Measurements from ENCODE around the gene NOTUM. TPM values are rescaled to one million over a fixed set of nuclear protein-coding genes. Genes with fewer than 3 reads are reported as not detected.
A peak's percentile ranks its signal among the peaks of the same experiment; 100 is the strongest.

Gene NOTUM
- total and polyA plus RNA-seq, 4 experiments from 2014 or later = not detected

- intact Hi-C loops (cut with micrococcal nuclease) = no loop called here
- Histone ChIP-seq H3K9me3 (ENCODE audit: control insufficient read depth in 1 of 2, low read length in 2 of 2) (no peaks in the 10 kb centered on the region), H3K27me3 (ENCODE audit: insufficient read depth, low read length) (peaks cover 4% of the 10 kb centered on the region), H3K27ac (ENCODE audit: low read depth, low read length) (no peak overlapping the region), H3K4me1 (ENCODE audit: insufficient read depth, low read length) (peaks cover 7% of the 10 kb centered on the region), H3K36me3 (ENCODE audit: insufficient read depth, low read length) (peaks cover 16% of the 10 kb centered on the region), H3K4me3 (ENCODE audit: low read length in 2 of 2) (no peak overlapping the region)
- no peaks in the 10 kb centered on the region for H3K9me3 Mint-ChIP-seq
- peaks cover 14 to 15% of the 10 kb centered on the region in 2 donors for H3K36me3 Mint-ChIP-seq
- DNase-seq = peak in 1 of 5 donors; percentile 5
- ChIA-PET POLR2A (ENCODE audit: partially characterized antibody) (no interaction called here), CTCF (ENCODE audit: partially characterized antibody) (interaction anchor here (0.8 kb wide), 1 partner anchor 11 kb away, joined by 4 read pairs; no protein-coding TSS in a partner anchor)
- H3K27ac Mint-ChIP-seq = no peak overlapping the region
- H3K27me3 Mint-ChIP-seq = peaks cover 6% of the 10 kb centered on the region in 2 donors
- peaks cover 2 to 10% (median 7%) of the 10 kb centered on the region in 4 donors for H3K4me1 Mint-ChIP-seq
- no peak overlapping the region for H3K4me3 Mint-ChIP-seq
Observed at GRCh38 chr17:81903896-81904599, 56.9 kb downstream of the NOTUM start.

- H3K4me1 ChIP-seq (ENCODE audit: insufficient read depth, low read length) = peaks cover 7% of the 10 kb centered on the region
- peaks cover 2 to 10% (median 7%) of the 10 kb centered on the region in 4 donors for H3K4me1 Mint-ChIP-seq
- no peaks in the 10 kb centered on the region for H3K9me3 ChIP-seq (ENCODE audit: control insufficient read depth in 1 of 2, low read length in 2 of 2)
- H3K27me3 ChIP-seq (ENCODE audit: insufficient read depth, low read length) = peaks cover 4% of the 10 kb centered on the region
- peak overlapping the region in 1 of 8 donors; percentile 15 for H3K4me3 Mint-ChIP-seq
- no peaks in the 10 kb centered on the region for H3K9me3 Mint-ChIP-seq
- peaks cover 14 to 15% of the 10 kb centered on the region in 2 donors for H3K36me3 Mint-ChIP-seq
- intact Hi-C loops (cut with micrococcal nuclease) = no loop called here
- H3K27me3 Mint-ChIP-seq = peaks cover 6% of the 10 kb centered on the region in 2 donors
- peak in 1 of 5 donors; percentile 18 for DNase-seq
- H3K36me3 ChIP-seq (ENCODE audit: insufficient read depth, low read length) = peaks cover 16% of the 10 kb centered on the region
- H3K4me3 ChIP-seq (ENCODE audit: low read length in 2 of 2) = no peak overlapping the region
- H3K27ac ChIP-seq (ENCODE audit: low read depth, low read length) = no peak overlapping the region
- ChIA-PET POLR2A (ENCODE audit: partially characterized antibody) (no interaction called here), CTCF (ENCODE audit: partially characterized antibody) (interaction anchor here (0.8 kb wide), 1 partner anchor 11 kb away, joined by 4 read pairs; no protein-coding TSS in a partner anchor)
- H3K27ac Mint-ChIP-seq = no peak overlapping the region
Observed at GRCh38 chr17:81903415-81903831, 57.6 kb downstream of the NOTUM start.

- H3K4me3 ChIP-seq (ENCODE audit: low read length in 2 of 2) = no peak overlapping the region
- H3K27me3 ChIP-seq (ENCODE audit: insufficient read depth, low read length) = peaks cover 4% of the 10 kb centered on the region
- Mint-ChIP-seq H3K9me3 (no peaks in the 10 kb centered on the region), H3K4me1 (peaks cover 2 to 10% (median 7%) of the 10 kb centered on the region in 4 donors), H3K27me3 (peaks cover 6% of the 10 kb centered on the region in 2 donors), H3K36me3 (peaks cover 17 to 20% of the 10 kb centered on the region in 2 donors), H3K4me3 (no peak overlapping the region), H3K27ac (no peak overlapping the region)
- peak in 1 of 5 donors; percentile 29 for DNase-seq
- no peaks in the 10 kb centered on the region for H3K9me3 ChIP-seq (ENCODE audit: control insufficient read depth in 1 of 2, low read length in 2 of 2)
- H3K4me1 ChIP-seq (ENCODE audit: insufficient read depth, low read length) = peaks cover 7% of the 10 kb centered on the region
- peaks cover 22% of the 10 kb centered on the region for H3K36me3 ChIP-seq (ENCODE audit: insufficient read depth, low read length)
- ChIA-PET CTCF (ENCODE audit: partially characterized antibody) (no interaction called here), POLR2A (ENCODE audit: partially characterized antibody) (no interaction called here)
- intact Hi-C loops (cut with micrococcal nuclease) = no loop called here
- H3K27ac ChIP-seq (ENCODE audit: low read depth, low read length) = no peak overlapping the region
Observed at GRCh38 chr17:81902653-81903414, 58.2 kb downstream of the NOTUM start.

Other genes with a start within 250 kb of the NOTUM start
- gene SLC25A10, start 248.9 kb downstream of the NOTUM start, total RNA-seq = 1 to 10 TPM; 4.0 to 5.0 TPM
- 1 to 10 TPM; 3.2 to 5.2 TPM for gene SLC25A10, start 248.9 kb downstream of the NOTUM start, polyA plus RNA-seq
- not detected for gene GCGR, start 157.0 kb downstream of the NOTUM start, total RNA-seq
- gene GCGR, start 157.0 kb downstream of the NOTUM start, polyA plus RNA-seq = not detected
- 10 to 100 TPM; 65.8 to 71.0 TPM for gene MCRIP1, start 127.9 kb downstream of the NOTUM start, total RNA-seq
- 10 to 100 TPM; 66.7 to 87.2 TPM for gene MCRIP1, start 127.9 kb downstream of the NOTUM start, polyA plus RNA-seq
- not detected for gene PPP1R27, start 126.1 kb downstream of the NOTUM start, total RNA-seq
- under 1 TPM in 1 of 2 donors, not detected in 1; 0.18 TPM for gene PPP1R27, start 126.1 kb downstream of the NOTUM start, polyA plus RNA-seq
- 100 to 1,000 TPM; 392 to 409 TPM for gene P4HB, start 100.7 kb downstream of the NOTUM start, total RNA-seq
- 100 to 1,000 TPM; 272 to 339 TPM for gene P4HB, start 100.7 kb downstream of the NOTUM start, polyA plus RNA-seq
- 100 to 1,000 TPM; 380 to 382 TPM for gene ARHGDIA, start 89.8 kb downstream of the NOTUM start, total RNA-seq
- gene ARHGDIA, start 89.8 kb downstream of the NOTUM start, polyA plus RNA-seq = 100 to 1,000 TPM in 1 of 2 donors, 10 to 100 TPM in 1; 84.8 to 205 TPM
- 10 to 100 TPM; 47.2 to 47.7 TPM for gene ALYREF, start 69.6 kb downstream of the NOTUM start, total RNA-seq
- gene ALYREF, start 69.6 kb downstream of the NOTUM start, polyA plus RNA-seq = 10 to 100 TPM; 23.3 to 50.8 TPM
- gene ANAPC11, start 69.5 kb downstream of the NOTUM start, total RNA-seq = 10 to 100 TPM; 53.8 to 57.0 TPM
- 100 to 1,000 TPM; 262 to 267 TPM for gene ANAPC11, start 69.5 kb downstream of the NOTUM start, polyA plus RNA-seq
- gene NPB, start 58.9 kb downstream of the NOTUM start, total RNA-seq = under 1 TPM; 0.61 to 0.79 TPM
- gene NPB, start 58.9 kb downstream of the NOTUM start, polyA plus RNA-seq = not detected
- 10 to 100 TPM; 43.5 to 48.3 TPM for gene PCYT2, start 49.8 kb downstream of the NOTUM start, total RNA-seq
- gene PCYT2, start 49.8 kb downstream of the NOTUM start, polyA plus RNA-seq = 10 to 100 TPM; 27.8 to 30.3 TPM
- gene SIRT7, start 43.0 kb downstream of the NOTUM start, total RNA-seq = 10 to 100 TPM; 87.8 to 91.9 TPM
- 10 to 100 TPM; 31.5 to 45.0 TPM for gene SIRT7, start 43.0 kb downstream of the NOTUM start, polyA plus RNA-seq
- 10 to 100 TPM; 16.0 to 16.3 TPM for gene MAFG, start 33.5 kb downstream of the NOTUM start, total RNA-seq
- 1 to 10 TPM; 2.1 to 3.5 TPM for gene MAFG, start 33.5 kb downstream of the NOTUM start, polyA plus RNA-seq
- 1 to 10 TPM in 1 of 2 experiments, under 1 TPM in 1; 0.64 to 1.1 TPM for gene PYCR1, start 23.9 kb downstream of the NOTUM start, total RNA-seq
- gene PYCR1, start 23.9 kb downstream of the NOTUM start, polyA plus RNA-seq = 1 to 10 TPM in 1 of 2 donors, under 1 TPM in 1; 0.54 to 3.1 TPM
- gene MYADML2, start 14.0 kb downstream of the NOTUM start, total RNA-seq = not detected
- gene MYADML2, start 14.0 kb downstream of the NOTUM start, polyA plus RNA-seq = not detected
- 10 to 100 TPM; 40.4 to 40.6 TPM for gene ASPSCR1, start 16.4 kb upstream of the NOTUM start, total RNA-seq
- 10 to 100 TPM; 25.1 to 36.7 TPM for gene ASPSCR1, start 16.4 kb upstream of the NOTUM start, polyA plus RNA-seq
- gene CENPX, start 61.7 kb upstream of the NOTUM start, total RNA-seq = 10 to 100 TPM; 33.4 to 35.4 TPM
- gene CENPX, start 61.7 kb upstream of the NOTUM start, polyA plus RNA-seq = 10 to 100 TPM; 37.9 to 70.8 TPM
- 10 to 100 TPM; 18.0 to 18.7 TPM for gene LRRC45, start 62.1 kb upstream of the NOTUM start, total RNA-seq
- gene LRRC45, start 62.1 kb upstream of the NOTUM start, polyA plus RNA-seq = 1 to 10 TPM; 5.7 to 8.2 TPM
- 1 to 10 TPM in 1 of 2 experiments, under 1 TPM in 1; 0.86 to 2.3 TPM for gene RAC3, start 70.5 kb upstream of the NOTUM start, total RNA-seq
- under 1 TPM in 1 of 2 donors, not detected in 1; 0.44 TPM for gene RAC3, start 70.5 kb upstream of the NOTUM start, polyA plus RNA-seq
- 10 to 100 TPM; 65.9 to 68.2 TPM for gene DCXR, start 76.5 kb upstream of the NOTUM start, total RNA-seq
- 100 to 1,000 TPM; 118 to 164 TPM for gene DCXR, start 76.5 kb upstream of the NOTUM start, polyA plus RNA-seq
- 10 to 100 TPM; 37.6 to 44.0 TPM for gene RFNG, start 90.6 kb upstream of the NOTUM start, total RNA-seq
- gene RFNG, start 90.6 kb upstream of the NOTUM start, polyA plus RNA-seq = 1 to 10 TPM; 6.2 to 8.2 TPM
- gene GPS1, start 90.7 kb upstream of the NOTUM start, total RNA-seq = 10 to 100 TPM; 85.1 to 89.0 TPM
- 100 to 1,000 TPM; 139 to 148 TPM for gene GPS1, start 90.7 kb upstream of the NOTUM start, polyA plus RNA-seq
- gene DUS1L, start 104.6 kb upstream of the NOTUM start, total RNA-seq = 100 to 1,000 TPM; 139 to 141 TPM
- 100 to 1,000 TPM in 1 of 2 donors, 10 to 100 TPM in 1; 48.1 to 138 TPM for gene DUS1L, start 104.6 kb upstream of the NOTUM start, polyA plus RNA-seq
- 10 to 100 TPM; 26.5 to 27.7 TPM for gene FASN, start 137.0 kb upstream of the NOTUM start, total RNA-seq
- gene FASN, start 137.0 kb upstream of the NOTUM start, polyA plus RNA-seq = 1 to 10 TPM in 1 of 2 donors, under 1 TPM in 1; 0.03 to 3.5 TPM

Data from CD4-positive, alpha-beta memory T cell (primary cell).